ENCODE results near the gene THRAP3. TPM values are rescaled to one million over a fixed set of nuclear protein-coding genes. Genes with fewer than 3 reads are reported as not detected.

The THRAP3 gene
- total and polyA plus RNA-seq, 9 of the 15 experiments (the other 6 are each of a cell fraction or from before 2014, with no cell fraction given): 66.2 to 135 (median 113) TPM

DNA sequence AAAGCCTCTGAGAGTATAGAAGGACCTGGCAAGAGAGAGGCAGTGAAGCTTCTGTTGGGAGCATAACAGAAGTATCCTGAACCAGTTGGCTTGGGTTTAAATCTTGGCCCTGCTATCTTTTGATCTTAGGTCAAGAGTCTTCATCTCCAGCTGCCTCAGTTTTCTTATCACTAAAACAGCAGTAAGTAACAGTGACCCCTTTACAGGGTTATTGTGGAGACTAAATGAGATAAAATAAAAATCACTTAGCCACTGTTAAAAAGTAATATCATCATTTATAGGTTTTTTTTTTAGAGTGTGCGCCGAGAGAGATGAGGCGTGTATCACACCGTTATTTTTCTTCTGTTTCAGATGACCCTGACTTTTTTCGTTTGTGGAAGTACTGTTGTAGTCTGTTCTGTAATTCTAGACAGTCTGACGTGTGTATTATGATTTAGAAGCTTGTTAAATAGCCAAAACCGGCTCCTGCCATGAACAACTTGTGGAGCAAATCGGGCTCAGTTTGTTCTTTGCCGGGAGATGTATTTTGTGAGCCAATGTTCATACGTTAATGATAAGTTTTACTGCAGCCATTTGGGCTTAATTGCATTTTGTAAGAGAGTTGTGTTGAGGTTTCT is 1.1 kb downstream of the THRAP3 start (continued):
- TF ChIP-seq, protein P1, sequence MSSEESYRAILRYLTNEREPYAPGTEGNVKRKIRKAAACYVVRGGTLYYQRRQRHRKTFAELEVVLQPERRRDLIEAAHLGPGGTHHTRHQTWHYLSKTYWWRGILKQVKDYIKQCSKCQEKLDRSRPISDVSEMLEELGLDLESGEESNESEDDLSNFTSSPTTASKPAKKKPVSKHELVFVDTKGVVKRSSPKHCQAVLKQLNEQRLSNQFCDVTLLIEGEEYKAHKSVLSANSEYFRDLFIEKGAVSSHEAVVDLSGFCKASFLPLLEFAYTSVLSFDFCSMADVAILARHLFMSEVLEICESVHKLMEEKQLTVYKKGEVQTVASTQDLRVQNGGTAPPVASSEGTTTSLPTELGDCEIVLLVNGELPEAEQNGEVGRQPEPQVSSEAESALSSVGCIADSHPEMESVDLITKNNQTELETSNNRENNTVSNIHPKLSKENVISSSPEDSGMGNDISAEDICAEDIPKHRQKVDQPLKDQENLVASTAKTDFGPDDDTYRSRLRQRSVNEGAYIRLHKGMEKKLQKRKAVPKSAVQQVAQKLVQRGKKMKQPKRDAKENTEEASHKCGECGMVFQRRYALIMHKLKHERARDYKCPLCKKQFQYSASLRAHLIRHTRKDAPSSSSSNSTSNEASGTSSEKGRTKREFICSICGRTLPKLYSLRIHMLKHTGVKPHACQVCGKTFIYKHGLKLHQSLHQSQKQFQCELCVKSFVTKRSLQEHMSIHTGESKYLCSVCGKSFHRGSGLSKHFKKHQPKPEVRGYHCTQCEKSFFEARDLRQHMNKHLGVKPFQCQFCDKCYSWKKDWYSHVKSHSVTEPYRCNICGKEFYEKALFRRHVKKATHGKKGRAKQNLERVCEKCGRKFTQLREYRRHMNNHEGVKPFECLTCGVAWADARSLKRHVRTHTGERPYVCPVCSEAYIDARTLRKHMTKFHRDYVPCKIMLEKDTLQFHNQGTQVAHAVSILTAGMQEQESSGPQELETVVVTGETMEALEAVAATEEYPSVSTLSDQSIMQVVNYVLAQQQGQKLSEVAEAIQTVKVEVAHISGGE (CRISPR knock-in tag; IDR thresholded peaks at IDR 0.05): no peak
- TF ChIP-seq, protein P2, sequence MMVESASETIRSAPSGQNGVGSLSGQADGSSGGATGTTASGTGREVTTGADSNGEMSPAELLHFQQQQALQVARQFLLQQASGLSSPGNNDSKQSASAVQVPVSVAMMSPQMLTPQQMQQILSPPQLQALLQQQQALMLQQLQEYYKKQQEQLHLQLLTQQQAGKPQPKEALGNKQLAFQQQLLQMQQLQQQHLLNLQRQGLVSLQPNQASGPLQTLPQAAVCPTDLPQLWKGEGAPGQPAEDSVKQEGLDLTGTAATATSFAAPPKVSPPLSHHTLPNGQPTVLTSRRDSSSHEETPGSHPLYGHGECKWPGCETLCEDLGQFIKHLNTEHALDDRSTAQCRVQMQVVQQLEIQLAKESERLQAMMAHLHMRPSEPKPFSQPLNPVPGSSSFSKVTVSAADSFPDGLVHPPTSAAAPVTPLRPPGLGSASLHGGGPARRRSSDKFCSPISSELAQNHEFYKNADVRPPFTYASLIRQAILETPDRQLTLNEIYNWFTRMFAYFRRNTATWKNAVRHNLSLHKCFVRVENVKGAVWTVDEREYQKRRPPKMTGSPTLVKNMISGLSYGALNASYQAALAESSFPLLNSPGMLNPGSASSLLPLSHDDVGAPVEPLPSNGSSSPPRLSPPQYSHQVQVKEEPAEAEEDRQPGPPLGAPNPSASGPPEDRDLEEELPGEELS (CRISPR knock-in tag; IDR thresholded peaks at IDR 0.05; ENCODE audit: borderline replicate concordance): no peak
- no peak for TF ChIP-seq SRSF3 (IDR thresholded peaks at IDR 0.05; ENCODE audit: insufficient read depth, low read length)
- TF ChIP-seq FOXA3 (CRISPR knock-in tag; conservative IDR thresholded peaks at IDR 0.05 in 1 of 2, IDR thresholded peaks at IDR 0.05 in 1 of 2): no peak
- peak; percentile 39; the same call in 1 of the 2 replicates for TF ChIP-seq TAL1 (IDR thresholded peaks at IDR 0.05)
- TF ChIP-seq ZNF197 (CRISPR knock-in tag; IDR thresholded peaks at IDR 0.05; ENCODE audit: low read depth): 0 out of 2 replicates have a peak, but pooled peaks have one; percentile 11
- TF ChIP-seq ZC3H11A (IDR thresholded peaks at IDR 0.05; ENCODE audit: low read depth, low read length): no peak
- TF ChIP-seq ZNF785 (CRISPR knock-in tag; IDR thresholded peaks at IDR 0.05): no peak
- 0 out of 2 replicates have a peak, but pooled peaks have one; percentile 2 for TF ChIP-seq NCOR1 (IDR thresholded peaks at IDR 0.05)
- TF ChIP-seq DNMT1 (IDR thresholded peaks at IDR 0.05): no peak
- TF ChIP-seq, protein P3, sequence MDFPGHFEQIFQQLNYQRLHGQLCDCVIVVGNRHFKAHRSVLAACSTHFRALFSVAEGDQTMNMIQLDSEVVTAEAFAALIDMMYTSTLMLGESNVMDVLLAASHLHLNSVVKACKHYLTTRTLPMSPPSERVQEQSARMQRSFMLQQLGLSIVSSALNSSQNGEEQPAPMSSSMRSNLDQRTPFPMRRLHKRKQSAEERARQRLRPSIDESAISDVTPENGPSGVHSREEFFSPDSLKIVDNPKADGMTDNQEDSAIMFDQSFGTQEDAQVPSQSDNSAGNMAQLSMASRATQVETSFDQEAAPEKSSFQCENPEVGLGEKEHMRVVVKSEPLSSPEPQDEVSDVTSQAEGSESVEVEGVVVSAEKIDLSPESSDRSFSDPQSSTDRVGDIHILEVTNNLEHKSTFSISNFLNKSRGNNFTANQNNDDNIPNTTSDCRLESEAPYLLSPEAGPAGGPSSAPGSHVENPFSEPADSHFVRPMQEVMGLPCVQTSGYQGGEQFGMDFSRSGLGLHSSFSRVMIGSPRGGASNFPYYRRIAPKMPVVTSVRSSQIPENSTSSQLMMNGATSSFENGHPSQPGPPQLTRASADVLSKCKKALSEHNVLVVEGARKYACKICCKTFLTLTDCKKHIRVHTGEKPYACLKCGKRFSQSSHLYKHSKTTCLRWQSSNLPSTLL (IDR thresholded peaks at IDR 0.05): no peak
- TF ChIP-seq EHMT2 (IDR thresholded peaks at IDR 0.05): no peak
- no peak for TF ChIP-seq ZKSCAN3 (CRISPR knock-in tag; IDR thresholded peaks at IDR 0.05)
- TF ChIP-seq ARID1B (IDR thresholded peaks at IDR 0.05): peak; percentile 10; the same call in 1 of the 2 replicates
- TF ChIP-seq CREBBP (IDR thresholded peaks at IDR 0.05; ENCODE audit: low read depth, low read length): no peak
- TF ChIP-seq ZNF507 (tag; conservative IDR thresholded peaks at IDR 0.05): no peak
- TF ChIP-seq BACH1 (tag; IDR thresholded peaks at IDR 0.05): peak; percentile 54; the same call in 1 of the 2 replicates
- TF ChIP-seq SAP30 (IDR thresholded peaks at IDR 0.05; ENCODE audit: borderline replicate concordance, insufficient read depth, low read depth, low read length, poor library complexity, severe bottlenecking): no peak
- TF ChIP-seq BRCA1 (IDR thresholded peaks at IDR 0.05): no peak
- no peak for TF ChIP-seq BRCA1 (CRISPR knock-in tag; IDR thresholded peaks at IDR 0.05)
- no peak for TF ChIP-seq CXXC5 (CRISPR knock-in tag; IDR thresholded peaks at IDR 0.05)
- TF ChIP-seq RNF2 (IDR thresholded peaks at IDR 0.05): no peak
- TF ChIP-seq HCFC1 (IDR thresholded peaks at IDR 0.05; ENCODE audit: low read depth, low read length): no peak

All from K562 (cell line).